Measurements from ENCODE around the gene LRMDA.

LRMDA gene

DNA sequence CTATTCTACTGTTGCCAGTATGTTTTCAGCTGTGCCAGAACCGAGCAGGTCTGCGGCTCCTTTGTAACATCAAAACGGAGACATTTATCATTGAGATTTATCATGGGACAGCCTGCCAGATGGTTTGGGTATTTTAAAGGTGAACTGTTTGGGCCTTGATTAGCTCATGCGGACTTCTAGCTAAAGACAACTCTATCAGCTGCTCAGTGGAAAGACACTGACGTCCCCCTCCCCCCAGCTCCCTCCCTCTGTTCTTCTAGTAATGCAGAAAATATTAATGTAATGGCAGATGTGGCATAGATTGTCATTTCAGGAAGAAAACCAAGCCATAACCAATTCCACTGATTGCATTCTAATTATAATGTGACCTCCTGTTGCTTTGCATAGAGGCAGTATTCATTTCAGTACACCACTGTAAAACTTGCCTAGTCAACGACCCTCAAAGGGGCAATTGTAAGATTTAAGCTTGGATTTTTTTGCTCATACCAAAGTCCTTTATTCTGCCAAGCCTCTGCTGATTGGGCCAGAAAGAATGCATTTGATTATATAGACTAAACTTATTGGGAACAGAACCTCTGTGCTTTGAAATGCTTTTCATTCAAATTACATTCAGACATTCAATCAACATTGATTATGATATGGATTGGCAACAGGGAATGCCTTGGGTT is 966.8 kb downstream of the LRMDA start:
- peak; percentile 50 for DNase-seq (ENCODE audit: low read depth)

DNA sequence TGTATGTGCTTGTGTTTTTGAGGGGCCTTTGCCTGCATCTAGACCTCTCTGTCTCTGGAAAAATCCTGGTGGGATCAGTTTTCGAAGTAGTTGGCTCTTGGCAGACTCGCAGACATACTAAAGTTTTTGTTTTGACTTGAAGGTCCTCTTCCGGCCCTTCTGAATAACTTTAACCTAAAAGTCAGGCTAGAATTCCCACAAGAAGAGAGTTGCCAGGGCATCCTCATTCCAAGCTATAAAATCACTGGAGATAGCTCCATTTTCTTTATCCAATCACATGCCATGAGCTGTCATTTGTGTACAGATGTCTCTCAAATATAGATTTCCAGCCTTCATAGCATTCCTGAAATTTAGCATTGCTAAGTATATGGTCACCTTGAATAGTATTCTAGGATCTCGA is 967.8 kb downstream of the LRMDA start:
- peak; percentile 55 for DNase-seq (ENCODE audit: low read depth)

DNA sequence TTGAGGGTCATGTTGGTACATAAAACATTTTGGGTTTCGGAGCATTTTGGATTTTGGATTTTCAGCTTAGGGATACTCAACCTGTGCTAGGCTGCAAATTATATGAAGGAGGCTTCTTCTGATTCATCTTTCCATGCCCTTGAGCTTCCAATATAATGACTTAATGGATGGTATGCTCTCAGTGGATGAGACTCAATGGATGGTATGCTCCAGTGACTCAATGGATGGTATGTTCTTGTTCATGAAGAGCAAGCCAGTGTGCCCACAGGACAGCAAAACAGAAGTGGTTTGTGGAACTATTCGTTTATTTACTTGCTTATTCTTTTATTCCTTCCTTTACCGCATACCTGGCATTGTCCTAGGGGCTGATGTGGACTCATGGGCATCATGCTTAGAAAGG is 969.6 kb downstream of the LRMDA start:
- DNase-seq (ENCODE audit: low read depth), result peak; percentile 40

DNA sequence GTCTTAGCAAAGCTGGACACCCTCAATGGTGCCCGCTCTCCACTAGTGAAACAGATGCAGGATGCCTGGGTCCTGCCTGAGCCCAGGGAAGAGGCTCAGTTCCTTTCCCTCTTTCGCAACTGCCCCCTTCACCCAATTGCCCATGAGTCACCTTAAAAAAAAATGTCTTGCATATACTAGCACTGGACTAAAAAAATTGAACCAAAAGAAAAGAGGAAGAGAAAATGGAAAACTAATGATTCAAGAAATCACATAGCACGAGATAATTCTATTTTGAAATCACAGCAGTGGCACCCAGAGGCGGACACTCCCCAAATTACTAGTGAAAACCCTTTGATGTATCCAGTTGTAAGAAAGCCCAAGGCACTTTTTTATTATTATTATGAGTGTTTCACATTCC is 972.5 kb downstream of the LRMDA start:
- peak; percentile 63 for DNase-seq (ENCODE audit: low read depth)

- DNase-seq (ENCODE audit: low read depth), result no peak
Measured at GRCh38 chr10:76404531-76404930, 973.1 kb downstream of the LRMDA start.

GRCh38 chr10:76405922-76406321 is 974.5 kb downstream of the LRMDA start:
- peak; percentile 15 for DNase-seq (ENCODE audit: low read depth)

DNA sequence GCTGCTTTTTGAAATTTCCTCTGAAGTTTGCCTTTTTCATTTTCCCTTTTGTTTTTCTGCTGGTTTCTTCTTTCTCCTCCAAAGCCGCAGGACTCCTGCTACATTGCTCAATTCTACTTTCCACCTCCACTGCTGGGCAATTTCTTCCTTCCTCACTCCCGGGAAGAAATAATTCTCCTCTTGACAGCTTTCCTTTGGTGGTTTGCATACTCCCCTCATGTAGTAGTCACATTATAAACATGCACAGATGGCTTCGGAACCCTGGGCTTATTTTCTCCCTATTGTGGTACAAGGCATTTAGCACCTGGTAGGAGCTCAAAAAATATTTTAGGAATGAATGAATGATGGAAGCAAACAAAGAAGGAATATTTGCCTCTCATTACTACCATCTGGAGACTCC is 977.2 kb downstream of the LRMDA start:
- DNase-seq (ENCODE audit: low read depth), result no peak

DNA sequence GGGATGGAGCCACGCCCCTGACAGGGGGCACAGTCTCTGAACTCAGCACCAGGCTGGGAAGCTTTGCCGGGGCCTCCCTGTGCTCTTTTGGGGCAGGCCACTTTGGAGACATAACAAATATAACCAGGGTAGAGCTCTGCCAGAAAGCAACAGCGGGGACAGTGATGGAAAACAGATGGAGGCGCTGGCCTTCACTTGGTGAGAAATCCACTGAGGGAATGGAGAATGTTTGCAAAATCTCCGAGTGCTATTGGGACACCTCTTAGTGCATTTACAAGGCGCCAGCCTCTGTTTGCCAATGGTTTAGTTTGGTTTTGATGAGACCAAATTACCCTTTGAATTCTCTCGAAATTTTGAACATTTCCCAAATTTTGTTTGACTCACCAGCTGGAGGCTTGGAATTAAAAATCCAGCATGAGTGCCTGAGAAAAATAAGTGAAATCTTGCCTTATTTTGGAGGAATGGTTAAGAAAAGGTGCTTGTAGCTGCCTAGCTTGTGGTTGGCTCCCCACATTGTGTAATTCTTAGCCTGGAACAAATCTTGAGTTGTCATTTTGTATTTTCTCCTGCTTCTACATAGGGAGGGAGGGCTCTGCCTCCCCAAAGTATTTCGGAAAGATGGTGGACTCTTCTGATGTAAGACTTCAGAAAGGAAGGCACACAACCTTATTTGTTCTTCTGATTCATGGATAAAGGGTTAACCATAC is 980.5 kb downstream of the LRMDA start:
- peak; percentile 35 for DNase-seq (ENCODE audit: low read depth)

DNA sequence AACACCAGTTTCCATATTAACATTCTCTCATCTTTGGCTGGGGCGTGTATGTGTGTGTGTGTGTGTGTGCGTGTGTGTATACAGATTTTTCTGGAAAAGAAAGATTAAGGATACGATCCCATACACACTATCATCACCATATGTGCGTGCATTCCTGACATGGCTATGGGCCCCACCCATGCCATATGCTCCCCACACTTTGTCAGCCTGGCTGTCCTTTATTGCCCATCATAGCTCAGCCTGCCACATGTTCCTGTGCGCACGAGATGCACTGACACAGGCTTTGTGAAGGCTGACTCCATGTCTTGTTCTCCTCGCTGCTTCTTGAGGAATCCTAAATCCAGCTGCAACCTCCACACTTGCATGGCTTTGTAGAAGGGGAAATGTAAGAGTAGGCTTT is 984.1 kb downstream of the LRMDA start:
- DNase-seq (ENCODE audit: low read depth), result no peak

GRCh38 chr10:76416642-76417041 is 985.2 kb downstream of the LRMDA start:
- no peak for DNase-seq (ENCODE audit: low read depth)

DNA sequence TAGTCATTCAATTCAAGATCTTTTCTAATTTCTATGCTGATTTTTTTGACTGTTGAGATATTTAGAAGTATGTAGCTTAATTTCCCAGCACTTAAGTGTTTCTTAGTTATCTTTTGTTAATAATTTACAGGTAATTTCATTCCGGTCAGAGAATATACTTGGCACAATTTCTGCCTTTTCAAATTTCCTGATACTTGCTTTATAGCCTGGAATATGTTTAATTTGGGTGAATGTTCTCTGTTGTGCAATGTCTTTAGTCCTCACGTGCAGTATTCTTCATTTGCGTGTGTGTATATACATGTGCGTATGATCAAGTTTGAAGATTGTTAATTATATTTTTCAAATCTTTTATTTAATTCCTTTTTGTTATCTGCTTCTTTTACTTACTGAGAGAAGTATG is 989.3 kb downstream of the LRMDA start:
- DNase-seq (ENCODE audit: low read depth), result no peak

GRCh38 chr10:76422769-76423168 is 991.3 kb downstream of the LRMDA start:
- peak; percentile 35 for DNase-seq (ENCODE audit: low read depth)

DNA sequence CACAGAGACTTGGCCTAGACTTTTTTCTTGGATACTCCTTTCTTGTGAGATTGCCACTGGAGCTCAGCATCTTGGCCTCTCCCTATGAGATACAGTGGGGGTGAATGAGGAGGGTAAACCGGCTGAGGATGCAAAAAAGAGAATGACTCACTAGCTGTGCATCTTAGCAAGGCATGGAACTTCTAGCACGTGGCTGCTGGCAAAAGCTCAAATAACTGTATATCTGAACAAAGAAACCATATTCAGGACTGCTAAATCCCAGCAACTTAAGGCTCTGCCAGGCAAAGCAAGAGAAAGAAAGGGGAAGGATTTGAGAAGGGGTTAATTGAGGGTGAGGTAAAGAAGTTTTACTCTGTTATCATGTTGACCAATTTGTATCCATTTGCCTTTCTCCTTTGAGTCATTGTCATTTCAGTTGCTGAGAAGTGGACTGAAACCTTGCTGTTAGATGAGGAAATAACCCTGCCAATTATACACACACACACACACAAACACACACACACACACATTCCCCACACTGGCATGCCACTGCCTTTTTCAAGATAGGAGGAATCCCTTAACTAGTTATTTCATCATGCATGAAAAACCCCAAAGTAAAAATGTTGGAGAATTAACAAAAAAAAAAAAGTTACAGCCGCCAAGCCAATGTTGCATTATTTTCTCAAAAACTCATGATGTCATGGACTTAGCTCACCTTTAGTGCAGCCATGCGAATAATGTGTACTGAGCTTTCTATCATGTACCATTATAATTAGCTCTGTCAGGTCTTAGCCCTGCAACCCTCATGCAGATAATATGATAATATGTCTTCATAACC is 997.3 kb downstream of the LRMDA start:
- peak; percentile 96 for DNase-seq (ENCODE audit: low read depth)

- no peak for DNase-seq (ENCODE audit: low read depth)
Measured at GRCh38 chr10:76429368-76430060, 998.1 kb downstream of the LRMDA start.

DNA sequence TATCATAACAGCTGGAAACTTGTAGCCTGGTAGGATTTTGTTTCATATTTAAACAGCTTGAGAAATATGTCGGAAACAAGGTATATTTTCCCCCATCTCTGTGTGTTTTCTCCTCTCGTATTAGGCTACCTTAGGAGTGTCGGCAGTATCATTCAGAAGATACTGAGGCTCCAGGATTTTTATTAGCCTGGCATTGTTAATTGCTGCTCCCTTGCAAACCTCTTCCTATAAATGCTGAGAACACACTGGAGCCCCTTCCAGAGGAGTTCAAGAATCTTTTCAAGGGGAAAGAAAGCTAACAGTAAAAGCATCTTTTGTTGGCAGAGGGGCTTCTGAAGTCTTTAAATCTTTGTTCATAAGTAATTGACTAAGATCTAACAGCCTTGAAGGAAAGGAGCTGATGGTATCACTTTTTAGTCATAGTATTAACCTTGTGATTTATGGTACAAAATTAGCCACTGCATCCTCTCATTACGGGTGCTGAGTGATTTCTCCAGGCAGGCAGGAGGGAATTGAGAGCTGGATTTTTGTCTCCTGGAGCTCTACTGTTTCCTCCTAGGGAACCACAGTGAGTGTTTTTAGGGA is 998.7 kb downstream of the LRMDA start:
- peak; percentile 64 for DNase-seq (ENCODE audit: low read depth)

DNA sequence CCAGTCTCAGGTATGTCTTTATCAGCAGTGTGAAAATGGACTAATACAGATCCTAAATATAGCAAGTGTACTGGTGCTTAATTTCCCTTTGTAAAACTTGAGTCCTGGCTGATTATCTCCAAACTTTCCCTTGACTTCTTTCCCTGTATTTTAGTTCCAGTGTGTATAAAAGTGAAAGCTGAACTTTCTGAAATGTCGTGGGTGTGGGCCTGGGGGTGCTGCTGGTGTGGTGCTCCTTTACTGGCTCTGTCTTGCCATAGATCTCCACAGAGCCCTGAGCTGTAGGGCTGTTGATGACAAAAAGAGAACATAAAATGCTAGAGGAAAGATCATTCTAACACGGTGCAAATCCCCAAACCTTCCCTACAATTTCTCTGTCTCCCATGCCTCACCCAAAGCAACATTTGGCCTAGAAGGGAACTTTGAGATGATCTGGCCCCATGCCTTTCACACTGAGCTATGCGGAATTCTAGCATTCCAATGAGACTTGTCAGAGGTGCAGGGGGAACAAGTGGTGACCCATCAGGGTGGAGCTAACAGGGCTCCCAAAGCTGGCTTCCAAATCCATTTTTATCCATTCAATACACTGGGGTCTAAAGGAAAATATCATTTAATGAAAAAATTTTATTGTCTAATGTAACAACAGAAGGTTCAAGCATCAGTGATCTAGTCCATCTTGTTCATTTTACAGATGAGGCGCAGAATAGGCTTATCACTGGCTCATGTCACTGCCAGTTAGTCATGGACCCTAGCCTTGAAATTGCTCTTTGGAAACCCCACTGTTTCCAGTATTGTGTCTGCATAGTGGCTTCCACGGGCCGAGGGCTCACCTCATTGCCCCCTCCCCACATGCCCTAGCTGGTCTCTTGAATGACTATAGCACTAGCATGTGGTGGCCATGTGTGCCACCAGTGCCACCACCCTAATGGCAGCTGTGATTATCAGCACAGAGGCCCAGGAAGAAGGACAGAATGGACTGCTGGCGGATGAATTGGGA is 1000.9 kb downstream of the LRMDA start:
- DNase-seq (ENCODE audit: low read depth), result peak; percentile 92

GRCh38 chr10:76433161-76434005 is 1002.0 kb downstream of the LRMDA start:
- DNase-seq (ENCODE audit: low read depth), result no peak

DNA sequence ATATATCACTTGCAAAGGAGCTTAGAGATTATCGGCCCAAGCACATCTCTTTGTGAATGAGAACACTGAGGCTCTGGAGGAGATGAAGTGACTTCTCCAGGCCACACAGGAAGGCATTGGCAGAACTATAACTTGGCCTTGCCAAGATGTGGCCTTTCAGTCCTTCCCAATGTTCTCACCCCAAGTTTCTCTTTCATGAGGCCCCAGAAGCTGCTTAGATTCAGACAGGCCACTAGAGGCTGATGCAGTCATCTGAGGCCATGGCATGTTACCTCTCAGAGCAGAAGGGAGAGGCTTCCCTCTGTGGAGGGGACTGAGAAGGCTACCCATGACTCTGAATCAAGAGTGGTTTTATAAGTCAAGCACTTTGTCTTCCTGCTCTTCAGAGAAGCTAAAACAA is 1003.7 kb downstream of the LRMDA start:
- peak; percentile 12 for DNase-seq (ENCODE audit: low read depth)

GRCh38 chr10:76436401-76436811 is 1005.0 kb downstream of the LRMDA start:
- DNase-seq (ENCODE audit: low read depth), result no peak

DNA sequence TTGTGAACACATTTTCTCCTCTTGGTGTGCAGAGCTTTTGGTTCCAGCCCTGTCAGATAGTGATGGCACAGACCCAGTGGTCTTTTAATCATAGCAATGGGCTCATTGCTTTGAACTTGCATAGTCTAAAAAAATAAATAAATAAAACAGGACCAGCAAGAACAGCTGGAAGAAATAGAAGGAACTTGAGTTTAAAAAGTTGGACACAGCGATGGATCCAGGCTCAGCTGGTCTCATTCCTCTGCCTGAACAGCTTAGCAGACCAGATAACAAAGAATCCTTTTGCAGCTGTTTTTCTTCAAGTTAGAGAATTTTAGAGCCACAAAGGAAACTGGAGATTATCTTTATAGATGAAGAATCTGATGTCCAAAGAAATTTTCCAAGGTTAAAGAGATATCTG is 1005.6 kb downstream of the LRMDA start:
- no peak for DNase-seq (ENCODE audit: low read depth)
